Esophagus squamous epithelium (tissue), 5 donors: ENCODE results near the gene PSD2. TPM values are rescaled to one million over a fixed set of nuclear protein-coding genes. Genes with fewer than 3 reads are reported as not detected.
"Not testable (repeated sequence)": the region's sequence is repeated elsewhere in the genome, so short reads cannot be mapped to it uniquely, and the experiment has no call there.

Experiments used
- DNase-seq: peaks from one replicate; lab custom pipeline; 2025; lab: John Stamatoyannopoulos, UW
- H3K27ac ChIP-seq, 4 donors: fragments of 200-600 bp; sonication (generic); one replicate each; pipeline ENCODE4 v1.5.1; 2016 to 2019; ENCODE audit warnings: mild to moderate bottlenecking in 1 of 4
- H3K27me3 ChIP-seq, 4 donors: fragments of 200-600 bp; sonication (generic); 1 replicate in 3 of 4; 2 replicates in 1 of 4; pipeline versions ENCODE4 v1.5.1 to v1.6.0; 2017 to 2021; ENCODE audit warnings: antibody characterized with exemption in 1 of 4
- H3K36me3 ChIP-seq, 3 donors: fragments of 200-600 bp; sonication (generic); one replicate each; pipeline ENCODE4 v1.5.1; 2016 to 2019
- H3K4me1 ChIP-seq, 3 donors: fragments of 200-600 bp; sonication (generic); one replicate each; pipeline ENCODE4 v1.5.1; 2017 to 2019
- H3K4me3 ChIP-seq, 4 donors: fragments of 200-600 bp; sonication (generic); 1 replicate in 3 of 4; 2 replicates in 1 of 4; pipeline ENCODE4 v1.5.1; 2016 to 2019; ENCODE audit warnings: mild to moderate bottlenecking in 2 of 4, moderate library complexity in 1 of 4
- H3K9me3 ChIP-seq, 3 donors: fragments of 200-600 bp; sonication (generic); one replicate each; pipeline ENCODE4 v1.5.1; 2016 to 2019
- POLR2A ChIP-seq, 4 donors: fragments of 450-650 bp; IDR thresholded peaks; one replicate each; pipeline ENCODE4 v1.6.1; 2017; ENCODE audit warnings: antibody characterized with exemption in 4 of 4, mild to moderate bottlenecking in 4 of 4, moderate library complexity in 3 of 4
- WGBS, 2 donors: methylation state at CpG; one replicate each; pipeline ENCODE4 v1.1.5; 2018; 5-methylcytosine and 5-hydroxymethylcytosine counted together
- intact Hi-C: fragments of 100-400 bp; cut with DNase I; formaldehyde crosslinking; loops from one replicate; pipeline ENCODE4 v1.15.0; 2022
- total RNA-seq, 4 donors: library from RNA; depleted of rRNA; stranded (reverse); fragments of >200 nt; gene quantifications; one replicate each; pipeline ENCODE4 v1.1.0, GENCODE V29; 2016
- TF ChIP-seq, protein P1 (sequence below), 6 experiments: fragments of 450-650 bp in 4 of 6; fragments of 200-600 bp in 2 of 6; sonication (generic) in 2 of 6; IDR thresholded peaks; one replicate each; pipeline ENCODE4 v1.5.1; 2016 to 2019; ENCODE audit warnings: antibody characterized with exemption in 6 of 6, mild to moderate bottlenecking in 4 of 6, moderate library complexity in 4 of 6
- donor health status: DM: yes; HTN: yes; CAD: no.

Gene PSD2
- total RNA-seq, 4 donors from 2014 or later = not detected

DNA sequence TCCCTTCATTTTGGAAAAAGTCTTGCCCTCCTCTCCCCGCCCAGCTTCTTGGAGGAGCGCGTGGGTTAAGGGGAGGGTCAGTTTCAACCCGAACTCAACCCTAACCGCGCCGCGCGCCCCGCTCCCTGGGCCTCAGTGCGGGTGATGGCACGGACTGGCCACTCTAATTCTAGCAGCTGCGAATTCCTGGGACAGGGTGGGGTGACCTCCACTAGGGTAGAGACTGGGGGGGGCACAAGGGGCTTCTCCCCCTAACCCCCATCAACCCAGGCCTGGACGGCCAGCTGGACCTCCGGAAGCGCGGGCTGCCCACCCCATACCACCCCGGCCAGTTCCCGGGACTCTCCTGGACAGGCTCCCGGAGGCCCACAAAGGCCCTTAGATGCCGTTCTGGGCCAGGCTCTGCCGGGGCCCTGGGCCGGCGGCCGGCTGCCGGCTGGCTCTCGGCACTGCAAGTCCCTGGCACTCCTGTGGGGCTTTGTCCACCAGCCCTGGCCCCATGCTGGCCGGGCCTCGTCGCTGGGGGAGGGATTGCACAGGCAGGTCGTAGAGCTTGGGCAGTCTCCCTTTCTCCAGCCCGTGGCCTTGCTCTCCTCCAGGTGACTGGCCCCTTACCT is 7.2 kb upstream of the PSD2 start:
- H3K27me3 ChIP-seq = peaks cover 0 to 28% (median 0%) of the 10 kb centered on the region in 4 donors
- peaks cover 4 to 19% (median 4%) of the 10 kb centered on the region in 3 donors for H3K4me1 ChIP-seq
- no peak for DNase-seq
- no peaks in the 10 kb centered on the region for H3K9me3 ChIP-seq
- TF ChIP-seq, protein P1, sequence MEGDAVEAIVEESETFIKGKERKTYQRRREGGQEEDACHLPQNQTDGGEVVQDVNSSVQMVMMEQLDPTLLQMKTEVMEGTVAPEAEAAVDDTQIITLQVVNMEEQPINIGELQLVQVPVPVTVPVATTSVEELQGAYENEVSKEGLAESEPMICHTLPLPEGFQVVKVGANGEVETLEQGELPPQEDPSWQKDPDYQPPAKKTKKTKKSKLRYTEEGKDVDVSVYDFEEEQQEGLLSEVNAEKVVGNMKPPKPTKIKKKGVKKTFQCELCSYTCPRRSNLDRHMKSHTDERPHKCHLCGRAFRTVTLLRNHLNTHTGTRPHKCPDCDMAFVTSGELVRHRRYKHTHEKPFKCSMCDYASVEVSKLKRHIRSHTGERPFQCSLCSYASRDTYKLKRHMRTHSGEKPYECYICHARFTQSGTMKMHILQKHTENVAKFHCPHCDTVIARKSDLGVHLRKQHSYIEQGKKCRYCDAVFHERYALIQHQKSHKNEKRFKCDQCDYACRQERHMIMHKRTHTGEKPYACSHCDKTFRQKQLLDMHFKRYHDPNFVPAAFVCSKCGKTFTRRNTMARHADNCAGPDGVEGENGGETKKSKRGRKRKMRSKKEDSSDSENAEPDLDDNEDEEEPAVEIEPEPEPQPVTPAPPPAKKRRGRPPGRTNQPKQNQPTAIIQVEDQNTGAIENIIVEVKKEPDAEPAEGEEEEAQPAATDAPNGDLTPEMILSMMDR (IDR thresholded peaks at IDR 0.05) = no peak
- TF ChIP-seq POLR2A (IDR thresholded peaks at IDR 0.05) = no peak
- no peaks in the 10 kb centered on the region for H3K36me3 ChIP-seq
- intact Hi-C loops = loop anchor here (5.0 to 10.0 kb wide), 2 partner anchors 74 to 276 kb away; no protein-coding TSS in a partner anchor
- WGBS, 2 donors = 4% methylated on average over 4 of the region's 32 CpGs; no CpG with 5 or more reads in 1 of the 2 donors
- H3K4me3 ChIP-seq = peak overlapping the region; percentile 41 to 74 (median 58)
- peak overlapping the region in 3 of 4 donors; percentile 69 to 73 (median 71) for H3K27ac ChIP-seq

DNA sequence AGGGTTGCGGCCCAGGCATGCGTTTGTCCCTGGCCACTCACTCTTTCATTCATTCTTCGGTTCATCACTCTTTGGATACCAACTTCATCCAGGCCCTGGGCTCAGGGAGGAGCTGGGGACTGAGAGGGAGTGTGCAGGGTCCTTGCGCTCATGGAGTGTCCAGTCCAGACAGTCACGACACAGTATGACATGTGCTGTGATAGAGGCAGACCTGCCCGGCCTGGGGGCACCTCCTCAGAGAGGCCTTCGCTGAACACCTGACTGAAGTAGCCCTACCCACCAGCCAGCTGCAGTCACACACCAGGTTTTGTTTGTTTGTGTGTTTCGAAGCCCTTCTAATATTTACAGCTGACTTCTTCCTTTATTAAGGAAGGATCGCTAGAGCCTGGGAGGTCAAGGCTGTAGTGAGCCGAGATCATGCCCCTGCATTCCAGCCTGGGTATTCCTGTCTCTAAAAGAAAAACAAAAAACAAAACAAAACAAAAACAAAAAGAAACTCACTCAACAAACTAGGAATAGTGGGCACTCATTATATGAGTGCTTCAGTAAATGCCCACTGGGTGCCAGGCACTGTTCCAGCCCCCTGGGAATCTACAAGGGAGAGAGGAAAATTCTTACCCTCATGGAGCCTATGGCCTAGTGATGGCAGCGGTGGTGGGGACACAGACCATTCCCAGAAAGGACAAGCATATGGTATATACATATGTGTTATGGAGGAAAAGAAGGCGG is 6.3 kb upstream of the PSD2 start:
- peaks cover 0 to 36% (median 0%) of the 10 kb centered on the region in 4 donors for H3K27me3 ChIP-seq
- no peak for DNase-seq
- no peaks in the 10 kb centered on the region for H3K9me3 ChIP-seq
- H3K27ac ChIP-seq = peak overlapping the region in 1 of 4 donors; percentile 73
- H3K4me1 ChIP-seq = peaks cover 4 to 19% (median 4%) of the 10 kb centered on the region in 3 donors
- TF ChIP-seq, protein P1 (IDR thresholded peaks at IDR 0.05) = no peak
- no peak for TF ChIP-seq POLR2A (IDR thresholded peaks at IDR 0.05)
- intact Hi-C loops = loop anchor here (5.0 to 10.0 kb wide), 2 partner anchors 73 to 276 kb away; no protein-coding TSS in a partner anchor
- WGBS, 2 donors = 83 to 87% methylated on average over 10 to 12 of the region's 12 CpGs
- H3K4me3 ChIP-seq = no peak overlapping the region
- H3K36me3 ChIP-seq = no peaks in the 10 kb centered on the region

DNA sequence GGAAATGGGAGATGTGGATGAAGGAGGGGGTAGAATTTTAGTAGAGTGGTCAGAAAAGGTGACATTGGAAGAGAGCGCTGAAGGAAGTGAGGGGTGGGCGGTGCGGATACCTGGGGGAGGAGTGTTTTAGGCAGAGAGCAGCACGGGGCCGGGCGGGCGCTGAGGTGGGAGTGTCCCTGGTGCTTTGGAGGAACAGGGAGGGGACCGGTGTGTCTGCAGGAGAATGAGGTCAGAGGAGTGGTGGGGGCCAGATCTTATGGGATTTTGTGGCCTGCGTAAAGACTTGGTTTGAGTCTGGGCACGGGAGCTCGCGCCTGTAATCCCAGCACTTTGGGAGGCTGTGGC is 5.8 kb upstream of the PSD2 start:
- no peaks in the 10 kb centered on the region for H3K9me3 ChIP-seq
- no peaks in the 10 kb centered on the region for H3K36me3 ChIP-seq
- WGBS, 2 donors = 92 to 94% methylated on average over 12 of the region's 12 CpGs
- H3K27ac ChIP-seq = no peak overlapping the region
- H3K4me1 ChIP-seq = peaks cover 4 to 20% (median 4%) of the 10 kb centered on the region in 3 donors
- H3K27me3 ChIP-seq = peaks cover 0 to 42% (median 0%) of the 10 kb centered on the region in 4 donors
- no peak for DNase-seq
- intact Hi-C loops = loop anchor here (5.0 to 10.0 kb wide), 2 partner anchors 72 to 275 kb away; no protein-coding TSS in a partner anchor
- H3K4me3 ChIP-seq = no peak overlapping the region
- TF ChIP-seq POLR2A (IDR thresholded peaks at IDR 0.05) = no peak
- TF ChIP-seq, protein P1 (IDR thresholded peaks at IDR 0.05) = no peak

DNA sequence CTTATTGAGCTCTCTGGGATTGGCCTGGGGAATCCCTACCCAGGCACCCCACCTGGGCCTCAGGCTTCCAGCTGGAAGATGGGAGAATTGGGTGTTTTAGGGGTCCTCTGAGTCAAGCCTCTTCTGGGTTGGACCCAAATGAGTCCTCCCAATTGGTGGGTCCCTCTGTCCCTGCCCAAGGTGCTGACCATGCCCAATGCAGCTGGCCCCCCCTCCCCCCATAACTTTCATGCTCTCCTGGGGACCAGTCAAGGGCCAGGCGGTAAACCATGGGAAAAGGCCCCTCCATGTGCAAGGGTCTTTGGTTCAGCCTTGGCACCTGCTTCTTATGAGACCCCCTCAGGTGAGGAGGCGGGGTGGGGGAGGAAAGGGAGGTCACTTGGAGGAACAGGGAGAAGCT is 3.4 kb upstream of the PSD2 start:
- no CpG with 5 or more reads among the region's 2 CpGs for WGBS, 2 donors
- intact Hi-C loops = no loop called here
- Histone ChIP-seq H3K27me3 (peaks cover 8 to 52% (median 11%) of the 10 kb centered on the region in 4 donors), H3K4me3 (no peak overlapping the region), H3K36me3 (no peaks in the 10 kb centered on the region), H3K27ac (no peak overlapping the region), H3K9me3 (no peaks in the 10 kb centered on the region), H3K4me1 (peaks cover 13 to 35% (median 17%) of the 10 kb centered on the region in 3 donors)
- DNase-seq = no peak
- TF ChIP-seq, protein P1 (IDR thresholded peaks at IDR 0.05) = no peak

DNA sequence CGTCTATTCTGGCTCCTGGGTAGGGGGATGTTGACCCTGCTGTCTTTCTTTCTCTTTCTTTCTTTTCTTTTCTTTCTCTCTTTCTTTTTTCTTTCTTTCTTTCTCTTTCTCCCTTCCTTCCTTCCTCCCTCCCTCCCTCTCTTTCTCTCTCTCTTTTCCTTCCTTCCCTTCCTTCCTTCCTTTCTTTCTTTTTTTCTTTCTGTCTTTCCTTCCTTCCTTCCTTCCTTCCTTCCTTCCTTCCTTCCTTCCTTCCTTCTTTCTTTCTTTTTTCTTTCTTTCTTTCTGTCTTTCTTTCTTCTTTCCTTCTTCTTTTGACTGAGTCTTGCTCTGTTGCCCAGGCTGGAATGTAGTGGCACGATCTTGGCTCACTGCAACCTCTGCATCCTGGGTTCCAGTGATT is 3.0 kb upstream of the PSD2 start:
- Histone ChIP-seq H3K4me1 (peaks cover 13 to 30% (median 17%) of the 10 kb centered on the region in 3 donors), H3K27me3 (peaks cover 8 to 57% (median 12%) of the 10 kb centered on the region in 4 donors)
- H3K36me3 ChIP-seq, H3K27ac ChIP-seq, DNase-seq, H3K4me3 ChIP-seq, H3K9me3 ChIP-seq, intact Hi-C loops: not testable (repeated sequence)
- WGBS, 2 donors = 75 to 93% methylated on average over 1 to 2 of the region's 2 CpGs
